Immature natural killer cell (primary cell): Measurements from ENCODE around the gene CNOT11. TPM values are rescaled to one million over a fixed set of nuclear protein-coding genes. Genes with fewer than 3 reads are reported as not detected.

Experiments
- DNase-seq, 3 donors: peaks; one replicate each; pipeline ENCODE4 v3.0.0; 2022; ENCODE audit warnings: mixed read lengths in 1 of 3
- H3K27ac Mint-ChIP-seq, 6 donors: one replicate each; pipeline ENCODE4 v1.8.0; 2020; ENCODE audit warnings: mixed read lengths in 6 of 6, mild to moderate bottlenecking in 5 of 6, inconsistent platforms in 4 of 6, moderate library complexity in 3 of 6
- H3K27me3 Mint-ChIP-seq, 3 donors: one replicate each; pipeline ENCODE4 v1.8.0; 2020 to 2021; ENCODE audit warnings: low read depth in 3 of 3, mild to moderate bottlenecking in 3 of 3, mixed read lengths in 3 of 3, moderate library complexity in 3 of 3, inconsistent platforms in 1 of 3
- H3K36me3 Mint-ChIP-seq, 3 donors: one replicate each; pipeline ENCODE4 v1.8.0; 2020; ENCODE audit warnings: mixed read lengths in 3 of 3, inconsistent platforms in 2 of 3, mild to moderate bottlenecking in 2 of 3
- H3K4me1 Mint-ChIP-seq, 2 donors: one replicate each; pipeline ENCODE4 v1.8.0; 2020; ENCODE audit warnings: inconsistent platforms in 2 of 2, mild to moderate bottlenecking in 2 of 2, mixed read lengths in 2 of 2, moderate library complexity in 1 of 2
- H3K4me3 Mint-ChIP-seq, 5 donors: one replicate each; pipeline ENCODE4 v1.8.0; 2020; ENCODE audit warnings: mild to moderate bottlenecking in 5 of 5, mixed read lengths in 5 of 5, inconsistent platforms in 3 of 5, moderate library complexity in 3 of 5
- H3K9me3 Mint-ChIP-seq, 6 donors: one replicate each; pipeline ENCODE4 v1.8.0; 2020; ENCODE audit warnings: mild to moderate bottlenecking in 6 of 6, mixed read lengths in 6 of 6, inconsistent platforms in 4 of 6, moderate library complexity in 3 of 6
- polyA plus RNA-seq, 3 donors: library from polyadenylated mRNA; unstranded; fragments of 300-500 nt; fragmentation: Illumina TruSeq; gene quantifications; one replicate each; pipeline ENCODE4 v1.2.3, GENCODE V29; 2021

The CNOT11 gene
- polyA plus RNA-seq, 3 donors from 2014 or later: 37.0 to 56.9 (median 39.3) TPM

DNA sequence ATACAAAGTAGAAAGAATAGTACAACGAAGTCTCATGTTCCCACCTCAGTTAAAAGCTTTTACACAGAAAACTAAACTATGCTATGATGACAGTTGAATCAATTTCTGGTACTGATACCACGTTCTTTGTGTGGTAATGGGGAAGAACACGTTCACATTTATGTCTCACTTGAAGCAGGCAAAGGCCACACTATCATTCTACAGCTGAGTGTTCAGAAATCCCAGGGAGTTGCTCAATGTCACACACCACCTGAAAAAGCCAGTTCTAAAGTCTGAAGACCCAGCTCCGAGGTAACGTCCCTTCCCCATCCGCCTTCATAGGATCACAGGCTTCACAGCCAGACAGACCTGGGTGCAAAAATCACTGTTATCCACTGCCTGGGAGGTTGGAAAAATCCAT lies 46.9 kb downstream of the CNOT11 start:
- peak overlapping the region; percentile 50 to 72 (median 65) for H3K4me3 Mint-ChIP-seq
- no peak for DNase-seq
- peak overlapping the region; percentile 47 to 91 (median 82) for H3K27ac Mint-ChIP-seq
- H3K4me1 Mint-ChIP-seq: peaks cover 88 to 100% of the 10 kb centered on the region in 2 donors
- H3K27me3 Mint-ChIP-seq: no peaks in the 10 kb centered on the region
- H3K36me3 Mint-ChIP-seq: peaks cover 0 to 6% (median 3%) of the 10 kb centered on the region in 3 donors
- no peaks in the 10 kb centered on the region for H3K9me3 Mint-ChIP-seq

DNA sequence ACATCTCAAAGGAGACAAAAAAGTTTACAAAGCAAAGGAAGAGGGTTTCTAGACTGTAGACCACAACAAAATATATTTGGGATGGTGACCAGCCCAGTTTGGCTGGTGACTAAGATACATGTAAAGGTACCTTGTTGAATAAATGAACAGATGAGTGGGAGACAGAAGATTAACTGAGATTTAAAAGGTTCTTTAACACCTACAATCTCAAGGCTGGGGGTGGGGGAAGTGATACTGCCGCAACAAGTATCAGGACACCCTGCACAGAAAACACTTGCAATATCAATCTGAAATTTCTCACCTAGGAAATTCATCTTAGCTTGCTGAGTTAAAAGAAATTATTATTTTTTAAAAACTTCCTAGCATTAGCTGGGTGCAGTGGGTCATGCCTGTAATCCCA lies 47.5 kb downstream of the CNOT11 start:
- H3K27me3 Mint-ChIP-seq: no peaks in the 10 kb centered on the region
- peaks cover 0 to 6% (median 3%) of the 10 kb centered on the region in 3 donors for H3K36me3 Mint-ChIP-seq
- peak overlapping the region; percentile 38 to 91 (median 78) for H3K27ac Mint-ChIP-seq
- no peaks in the 10 kb centered on the region for H3K9me3 Mint-ChIP-seq
- peaks cover 90 to 100% of the 10 kb centered on the region in 2 donors for H3K4me1 Mint-ChIP-seq
- DNase-seq: no peak
- H3K4me3 Mint-ChIP-seq: peak overlapping the region; percentile 50 to 72 (median 65)

DNA sequence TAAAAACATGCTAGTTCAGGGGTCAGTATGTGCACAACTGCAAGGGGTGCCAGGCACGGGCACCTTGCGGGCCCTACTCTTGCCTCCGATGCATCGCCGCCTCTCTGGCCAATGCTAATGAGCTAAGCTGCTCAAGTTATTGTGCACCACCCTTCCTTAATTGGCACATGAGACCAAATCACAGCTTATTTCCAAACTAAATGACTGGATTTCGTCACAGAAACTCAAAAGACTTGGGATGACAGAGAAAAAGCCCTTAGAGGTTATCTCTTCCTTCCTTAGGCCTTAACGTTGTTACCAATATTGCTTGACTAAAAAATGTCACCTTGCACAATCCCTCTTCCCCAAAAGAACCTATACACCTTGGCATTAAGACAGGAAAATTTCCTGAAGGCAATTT lies 48.1 kb downstream of the CNOT11 start:
- H3K4me3 Mint-ChIP-seq: peak overlapping the region in 3 of 5 donors; percentile 36 to 72 (median 54)

DNA sequence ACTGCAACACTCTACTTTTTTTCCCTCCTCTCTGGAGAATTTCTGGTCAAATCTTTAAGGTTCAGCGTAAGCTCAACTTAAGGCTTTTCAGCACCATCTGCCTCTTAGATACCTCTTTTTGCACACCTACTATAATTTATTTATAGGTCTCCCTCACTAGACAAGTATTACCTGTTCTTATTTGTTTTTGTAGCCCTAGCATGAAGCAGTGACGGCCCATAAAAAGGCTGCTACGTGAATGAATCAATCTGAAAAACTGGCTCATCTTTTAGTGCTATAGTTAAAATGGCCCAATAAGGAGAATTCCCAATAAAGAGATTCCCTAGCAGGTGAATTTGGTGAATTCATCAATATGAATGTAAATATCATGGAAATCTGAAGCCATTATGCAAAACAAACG lies 49.3 kb downstream of the CNOT11 start:
- no peak for DNase-seq
- Mint-ChIP-seq H3K36me3 (peaks cover 0 to 6% (median 3%) of the 10 kb centered on the region in 3 donors), H3K4me1 (peaks cover 92 to 100% of the 10 kb centered on the region in 2 donors), H3K9me3 (no peaks in the 10 kb centered on the region), H3K27me3 (peaks cover 3 to 6% (median 4%) of the 10 kb centered on the region in 3 donors), H3K27ac (peak overlapping the region in 4 of 6 donors; percentile 4 to 88 (median 54)), H3K4me3 (peak overlapping the region in 1 of 5 donors; percentile 65)

More for the DNA sequence above, 48.1 kb downstream of the CNOT11 start:
- Mint-ChIP-seq H3K27ac (peak overlapping the region in 5 of 6 donors; percentile 25 to 73 (median 46)), H3K4me1 (peaks cover 90 to 100% of the 10 kb centered on the region in 2 donors), H3K9me3 (no peaks in the 10 kb centered on the region), H3K27me3 (no peaks in the 10 kb centered on the region), H3K36me3 (peaks cover 0 to 6% (median 3%) of the 10 kb centered on the region in 3 donors)
- DNase-seq: no peak

DNA sequence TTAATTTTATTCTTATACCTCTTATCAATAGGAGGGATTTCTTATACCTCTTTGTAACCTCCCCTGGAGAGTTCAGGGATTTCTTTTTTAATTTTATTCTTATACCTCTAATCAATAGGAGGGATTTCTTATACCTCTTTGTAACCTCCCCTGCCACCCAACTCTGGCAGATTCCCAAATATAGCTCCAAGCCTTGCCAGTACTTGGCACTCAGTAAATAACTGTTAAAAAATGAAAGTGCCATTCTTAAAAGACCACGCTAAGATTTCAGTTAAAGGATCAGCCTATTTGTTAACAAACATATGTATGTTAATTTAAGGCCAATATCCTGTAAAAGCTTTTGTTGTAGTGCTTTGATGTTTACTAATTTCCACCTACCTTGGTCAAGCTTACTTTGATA lies 51.0 kb downstream of the CNOT11 start:
- H3K4me3 Mint-ChIP-seq: peak overlapping the region; percentile 63 to 99 (median 97)
- peaks cover 0 to 6% (median 3%) of the 10 kb centered on the region in 3 donors for H3K36me3 Mint-ChIP-seq
- no peaks in the 10 kb centered on the region for H3K9me3 Mint-ChIP-seq
- DNase-seq: no peak
- H3K27ac Mint-ChIP-seq: peak overlapping the region; percentile 81 to 100 (median 98)
- H3K27me3 Mint-ChIP-seq: peaks cover 7 to 21% (median 14%) of the 10 kb centered on the region in 3 donors
- peaks cover 86 to 93% of the 10 kb centered on the region in 2 donors for H3K4me1 Mint-ChIP-seq

DNA sequence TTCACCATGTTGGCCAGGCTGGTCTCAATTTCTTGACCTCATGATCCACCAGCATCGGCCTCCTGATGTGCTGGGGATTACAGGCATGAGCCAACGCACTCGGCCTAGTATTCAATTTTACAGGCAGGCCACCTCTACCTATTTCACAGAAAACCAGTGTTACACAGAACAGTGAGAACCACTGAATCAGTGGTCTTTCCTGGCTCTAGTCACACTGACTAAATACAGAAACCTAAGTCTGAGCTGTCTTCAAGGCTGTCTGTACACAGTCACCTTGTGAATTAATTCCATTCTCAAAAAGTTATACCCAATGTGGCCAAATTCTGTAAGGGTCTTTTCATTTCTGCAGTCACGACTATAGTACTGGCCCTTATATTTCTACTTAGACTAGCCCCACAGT lies 52.3 kb downstream of the CNOT11 start:
- peak overlapping the region; percentile 91 to 99 (median 98) for H3K4me3 Mint-ChIP-seq
- H3K36me3 Mint-ChIP-seq: peaks cover 0 to 6% (median 3%) of the 10 kb centered on the region in 3 donors
- H3K9me3 Mint-ChIP-seq: no peaks in the 10 kb centered on the region
- peaks cover 9 to 26% (median 17%) of the 10 kb centered on the region in 3 donors for H3K27me3 Mint-ChIP-seq
- H3K4me1 Mint-ChIP-seq: peaks cover 83 to 89% of the 10 kb centered on the region in 2 donors
- peak overlapping the region; percentile 97 to 100 (median 100) for H3K27ac Mint-ChIP-seq
- no peak for DNase-seq

DNA sequence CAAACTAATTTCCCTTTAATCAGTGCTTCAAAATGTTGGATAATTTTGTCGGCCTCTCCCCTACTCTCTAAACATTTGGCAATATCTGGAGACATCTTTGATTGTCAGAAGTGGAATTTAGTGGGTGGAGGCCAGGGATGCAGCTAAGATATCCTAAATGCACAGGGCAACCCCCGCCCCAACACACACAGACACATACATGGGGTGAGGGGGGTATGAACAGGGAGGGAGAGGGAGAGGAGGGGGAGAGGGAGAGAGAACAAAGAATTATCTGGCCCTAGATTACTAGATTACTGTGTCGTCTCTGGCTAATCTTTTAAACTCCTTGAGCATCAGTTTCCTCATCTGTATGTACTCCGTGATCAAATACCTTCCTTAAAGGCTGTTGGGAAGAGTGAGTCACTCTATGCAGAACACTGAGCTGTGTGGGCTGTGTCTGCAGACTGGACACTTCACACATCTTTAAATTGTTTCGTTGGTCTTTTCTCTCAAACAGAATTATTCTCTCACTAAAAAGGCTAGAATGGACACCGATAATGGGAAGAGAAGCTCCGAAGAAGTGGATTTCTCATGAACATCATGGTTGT lies 52.9 kb downstream of the CNOT11 start:
- no peak for DNase-seq
- Mint-ChIP-seq H3K27ac (peak overlapping the region; percentile 97 to 100 (median 100)), H3K9me3 (no peaks in the 10 kb centered on the region), H3K4me1 (peaks cover 83 to 89% of the 10 kb centered on the region in 2 donors), H3K36me3 (peaks cover 0 to 6% (median 3%) of the 10 kb centered on the region in 3 donors), H3K27me3 (peaks cover 9 to 26% (median 17%) of the 10 kb centered on the region in 3 donors), H3K4me3 (peak overlapping the region; percentile 91 to 99 (median 98))

DNA sequence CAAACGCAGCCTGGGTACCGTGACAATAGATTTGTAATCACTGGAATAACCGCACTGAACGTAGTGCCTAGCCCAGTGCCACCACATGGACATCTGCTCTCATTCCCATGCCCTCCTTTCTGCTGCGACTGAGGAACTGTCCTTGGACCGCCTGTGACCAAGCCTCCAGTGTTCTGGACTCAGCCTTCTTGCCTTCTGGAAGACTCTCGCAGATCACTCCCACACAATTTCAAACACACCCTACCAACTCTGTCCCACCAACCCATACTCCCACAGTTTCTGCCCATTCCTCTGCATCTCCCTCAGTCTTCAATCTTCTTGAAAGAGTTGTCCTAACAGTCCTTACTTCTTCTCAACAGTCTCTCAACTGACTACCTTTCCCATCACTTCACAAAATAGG lies 53.7 kb downstream of the CNOT11 start:
- Mint-ChIP-seq H3K27ac (peak overlapping the region; percentile 97 to 100 (median 100)), H3K4me3 (peak overlapping the region; percentile 91 to 99 (median 98)), H3K36me3 (peaks cover 0 to 6% (median 3%) of the 10 kb centered on the region in 3 donors), H3K9me3 (no peaks in the 10 kb centered on the region), H3K4me1 (peaks cover 85 to 89% of the 10 kb centered on the region in 2 donors), H3K27me3 (peaks cover 9 to 26% (median 20%) of the 10 kb centered on the region in 3 donors)
- DNase-seq: no peak

DNA sequence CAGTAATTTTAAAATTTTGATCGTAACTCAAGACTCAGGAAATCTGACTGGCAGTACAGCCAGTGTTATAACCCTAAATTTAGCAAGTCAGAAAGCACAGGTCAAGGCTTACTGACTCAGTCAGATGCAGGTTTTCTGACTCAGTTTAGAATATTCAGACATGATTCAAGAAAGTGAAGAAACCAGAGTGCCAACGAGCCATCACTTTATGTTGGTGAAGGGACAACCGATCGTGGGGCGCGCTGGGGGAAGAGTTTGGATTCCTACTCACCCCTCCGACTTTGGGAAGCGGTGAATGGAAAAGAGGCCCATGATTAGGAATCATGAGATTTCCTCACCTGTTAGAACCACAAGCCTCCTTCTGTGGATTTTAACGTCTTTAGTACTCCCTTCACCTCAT lies 54.8 kb downstream of the CNOT11 start:
- H3K27me3 Mint-ChIP-seq: peaks cover 9 to 26% (median 20%) of the 10 kb centered on the region in 3 donors
- H3K36me3 Mint-ChIP-seq: peaks cover 0 to 3% (median 2%) of the 10 kb centered on the region in 3 donors
- H3K9me3 Mint-ChIP-seq: no peaks in the 10 kb centered on the region
- peaks cover 84 to 89% of the 10 kb centered on the region in 2 donors for H3K4me1 Mint-ChIP-seq
- peak in 1 of 3 donors; percentile 14 for DNase-seq
- H3K27ac Mint-ChIP-seq: peak overlapping the region; percentile 97 to 100 (median 100)
- H3K4me3 Mint-ChIP-seq: peak overlapping the region; percentile 91 to 99 (median 98)

DNA sequence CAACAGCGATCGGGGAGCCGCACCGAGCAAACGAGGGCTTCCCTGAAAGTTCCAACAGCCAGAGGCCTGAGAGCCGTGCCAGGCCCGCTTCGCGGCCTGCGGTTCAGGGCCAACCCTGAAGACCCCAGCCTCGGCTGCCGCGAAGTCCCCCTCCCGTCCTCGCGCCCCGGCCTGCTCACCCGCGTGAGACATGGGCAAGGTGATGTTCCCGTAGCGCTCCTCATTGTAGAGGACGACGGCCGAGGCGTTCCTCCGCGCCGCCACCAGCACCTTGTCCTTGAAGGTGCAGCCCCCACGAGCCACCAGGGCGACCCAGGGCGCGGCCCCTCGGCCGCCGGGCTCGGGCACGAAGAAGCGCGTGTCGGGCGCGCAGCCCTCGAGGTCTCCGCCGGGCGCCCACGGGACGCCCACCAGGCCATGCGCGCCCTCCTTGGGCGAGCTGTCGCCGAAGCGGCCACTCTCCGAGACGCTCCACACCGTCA lies 55.3 kb downstream of the CNOT11 start:
- no peak for DNase-seq
- peaks cover 84 to 89% of the 10 kb centered on the region in 2 donors for H3K4me1 Mint-ChIP-seq
- H3K4me3 Mint-ChIP-seq: peak overlapping the region; percentile 91 to 99 (median 98)
- H3K36me3 Mint-ChIP-seq: peaks cover 0 to 3% (median 0%) of the 10 kb centered on the region in 3 donors
- no peaks in the 10 kb centered on the region for H3K9me3 Mint-ChIP-seq
- H3K27me3 Mint-ChIP-seq: peaks cover 9 to 26% (median 20%) of the 10 kb centered on the region in 3 donors
- H3K27ac Mint-ChIP-seq: peak overlapping the region; percentile 97 to 100 (median 100)

DNA sequence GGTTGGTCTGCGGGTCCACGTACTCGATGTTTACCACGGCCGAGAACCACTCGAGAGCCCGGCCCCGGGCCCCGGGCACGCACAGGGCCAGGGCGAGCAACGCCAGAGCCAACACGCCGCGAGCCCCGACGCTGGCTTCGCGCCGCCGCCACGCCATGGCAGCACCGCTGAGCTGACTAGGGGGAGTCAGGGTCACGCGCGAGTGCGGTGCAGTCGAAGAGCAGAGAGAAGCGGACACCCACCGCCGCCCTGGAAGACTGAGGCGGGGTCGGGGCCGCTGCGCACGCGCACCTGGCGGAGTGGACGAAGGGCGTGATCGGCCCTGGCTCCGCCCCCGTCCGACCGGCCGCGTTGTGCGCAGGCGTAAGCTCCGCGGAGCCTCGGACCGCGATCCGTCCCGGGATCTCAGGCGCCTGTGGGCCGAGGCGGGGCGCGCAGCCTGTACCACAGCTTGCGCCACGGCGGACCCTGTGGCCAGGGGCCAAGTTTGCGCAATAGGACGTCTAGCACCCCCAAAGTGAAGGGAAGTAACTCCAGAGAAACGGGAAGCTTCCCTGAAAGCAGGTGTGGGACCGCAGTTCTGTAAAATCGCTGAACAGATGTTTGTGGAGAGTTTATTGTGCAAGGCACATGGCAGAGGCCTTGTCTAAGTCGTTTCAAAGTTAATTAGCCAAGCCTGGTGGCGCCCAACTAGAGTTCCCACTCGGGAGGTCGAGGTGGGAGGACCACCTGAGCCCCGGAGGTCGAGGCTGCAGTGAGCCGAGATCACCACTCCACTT lies 55.9 kb downstream of the CNOT11 start, which contains the start of gene RNF149:
Gene RNF149, minus strand, starts transcription at position 270 of the 779 bp plus-strand sequence. Its CDS starts 113 bp downstream, at position 157.
- DNase-seq: peak; percentile 96
- peaks cover 0 to 2% (median 0%) of the 10 kb centered on the region in 3 donors for H3K36me3 Mint-ChIP-seq
- H3K27ac Mint-ChIP-seq: peak within 1 kb of the TSS; percentile 97 to 100 (median 100)
- peaks cover 86 to 89% of the 10 kb centered on the region in 2 donors for H3K4me1 Mint-ChIP-seq
- peaks cover 9 to 26% (median 20%) of the 10 kb centered on the region in 3 donors for H3K27me3 Mint-ChIP-seq
- no peaks in the 10 kb centered on the region for H3K9me3 Mint-ChIP-seq
- peak within 1 kb of the TSS; percentile 91 to 99 (median 98) for H3K4me3 Mint-ChIP-seq

DNA sequence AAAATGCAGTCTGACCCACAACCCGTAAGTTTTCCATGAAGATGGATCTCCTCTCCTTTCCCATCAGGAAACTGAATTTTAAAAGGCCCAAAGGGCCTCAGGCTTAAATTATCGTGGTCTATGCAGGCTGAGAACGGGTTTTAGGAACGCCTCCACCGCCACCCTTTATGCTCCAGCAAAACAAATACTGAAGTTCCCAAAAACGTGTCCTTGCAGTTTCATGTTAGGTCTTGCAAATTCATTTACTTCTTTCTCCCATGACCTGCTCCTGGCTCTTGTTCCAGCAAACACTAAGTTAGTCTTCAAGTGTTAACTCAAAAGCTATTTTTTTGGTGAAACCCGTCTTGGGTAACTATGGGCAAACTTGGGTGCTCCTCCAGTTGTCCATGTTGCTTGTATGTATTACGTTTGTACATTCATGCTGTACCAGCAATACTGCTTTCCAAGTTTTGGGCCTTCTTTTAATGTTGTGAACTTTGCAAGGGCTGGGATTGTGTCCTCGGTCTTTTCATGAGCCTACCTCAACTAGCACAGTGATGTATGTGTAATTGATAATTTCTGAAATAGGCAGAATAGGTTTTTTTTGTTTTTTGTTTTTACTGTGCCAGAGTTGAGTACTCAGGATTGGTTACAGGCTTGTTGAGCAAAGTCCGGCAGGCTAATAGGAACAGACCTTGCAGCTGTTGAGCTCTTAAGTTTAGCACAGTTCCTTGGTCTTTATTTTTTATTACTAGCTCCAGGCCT lies 57.6 kb downstream of the CNOT11 start:
- Mint-ChIP-seq H3K4me1 (peaks cover 72 to 76% of the 10 kb centered on the region in 2 donors), H3K27ac (peak overlapping the region; percentile 85 to 97 (median 92)), H3K4me3 (peak overlapping the region; percentile 62 to 91 (median 67)), H3K36me3 (no peaks in the 10 kb centered on the region), H3K27me3 (peaks cover 9 to 26% (median 20%) of the 10 kb centered on the region in 3 donors), H3K9me3 (no peaks in the 10 kb centered on the region)
- DNase-seq: no peak
